Cerebellar nuclear complex (tissue), 1 donor: ENCODE measurements around the gene EFNA2.
"Not testable (repeated sequence)": the region's sequence is repeated elsewhere in the genome, so short reads cannot be mapped to it uniquely, and the experiment has no call there.

ENCODE experiments used
- DNase-seq, 2 experiments: peaks; one replicate each; lab custom pipeline; 2025; lab: John Stamatoyannopoulos, UW

Gene EFNA2

GRCh38 chr19:1318678-1319471 is 33.2 kb downstream of the EFNA2 start:
- no peak for DNase-seq

- not testable (repeated sequence) for DNase-seq
Measured at GRCh38 chr19:1320282-1320650, 34.6 kb downstream of the EFNA2 start.

- no peak for DNase-seq
Measured at GRCh38 chr19:1321539-1321938, 35.9 kb downstream of the EFNA2 start.

- DNase-seq, result no peak
Measured at GRCh38 chr19:1322198-1322981, 36.7 kb downstream of the EFNA2 start.

- DNase-seq, result no peak
Measured at GRCh38 chr19:1324249-1324805, 38.7 kb downstream of the EFNA2 start.

- no peak for DNase-seq
Measured at GRCh38 chr19:1324806-1325567, 39.3 kb downstream of the EFNA2 start.

GRCh38 chr19:1325568-1326294 is 40.1 kb downstream of the EFNA2 start:
- DNase-seq, result no peak

- no peak for DNase-seq
Measured at GRCh38 chr19:1327125-1327524, 41.5 kb downstream of the EFNA2 start.

- not testable (repeated sequence) for DNase-seq
Measured at GRCh38 chr19:1332208-1332607, 46.5 kb downstream of the EFNA2 start.

- no peak for DNase-seq
Measured at GRCh38 chr19:1336079-1336684, 50.5 kb downstream of the EFNA2 start.

- DNase-seq, result no peak
Measured at GRCh38 chr19:1340681-1341469, 55.2 kb downstream of the EFNA2 start.

- no peak for DNase-seq
Measured at GRCh38 chr19:1343041-1343440, 57.4 kb downstream of the EFNA2 start.

- DNase-seq, result no peak
Measured at GRCh38 chr19:1349211-1349610, 63.5 kb downstream of the EFNA2 start.

GRCh38 chr19:1350867-1351266 is 65.2 kb downstream of the EFNA2 start:
- DNase-seq, result no peak
